GM23338 (cell line): ENCODE measurements around the gene OR51I2. TPM values are rescaled to one million over a fixed set of nuclear protein-coding genes. Genes with fewer than 3 reads are reported as not detected.

Experiments used
- ATAC-seq: fragments of 200-7000 bp; cut with Tn5 transposase; 3 replicates; pipeline ENCODE4 v1.9.1; 2020
- DNase-seq: peaks from one replicate; pipeline ENCODE4 v3.0.0-alpha.2; 2015; ENCODE audit warnings: low spot score
- H2AFZ ChIP-seq: fragments of 200-600 bp; sonication (generic); 2 replicates; pipeline ENCODE4 v1.8.0; 2016; ENCODE audit warnings: antibody characterized with exemption, mild to moderate bottlenecking, moderate library complexity
- H3F3A ChIP-seq: fragments of 200-600 bp; sonication (generic); replicated peaks from 2 replicates; pipeline ENCODE4 v1.8.0; 2017; ENCODE audit warnings: antibody characterized with exemption, mixed run types, low read depth
- H3K27ac ChIP-seq: fragments of 200-600 bp; sonication (generic); 2 replicates; pipeline ENCODE4 v1.6.1; 2016; ENCODE audit warnings: low read depth
- H3K27me3 ChIP-seq: fragments of 200-600 bp; sonication (generic); 2 replicates; pipeline ENCODE4 v1.8.0; 2016; ENCODE audit warnings: mild to moderate bottlenecking, mixed run types, moderate library complexity; ENCODE audit not compliant: insufficient read depth
- H3K36me3 ChIP-seq: fragments of 200-600 bp; sonication (generic); 2 replicates; pipeline ENCODE4 v1.8.0; 2016; ENCODE audit warnings: mild to moderate bottlenecking; ENCODE audit not compliant: insufficient read depth
- H3K4me1 ChIP-seq: fragments of 200-600 bp; sonication (generic); 2 replicates; pipeline ENCODE4 v1.8.0; 2016; ENCODE audit warnings: mild to moderate bottlenecking, moderate library complexity; ENCODE audit not compliant: insufficient read depth
- H3K4me2 ChIP-seq: fragments of 200-600 bp; sonication (generic); 2 replicates; pipeline ENCODE4 v1.7.1; 2017; ENCODE audit warnings: mixed run types
- H3K4me3 ChIP-seq: fragments of 200-600 bp; sonication (generic); 2 replicates; pipeline ENCODE4 v1.6.1; 2016; ENCODE audit warnings: mixed run types
- H3K79me2 ChIP-seq: fragments of 200-600 bp; sonication (generic); replicated peaks from 2 replicates; pipeline ENCODE4 v1.8.0; 2017; ENCODE audit warnings: mild to moderate bottlenecking; ENCODE audit not compliant: insufficient read depth
- H3K9me2 ChIP-seq: fragments of 200-600 bp; sonication (generic); 2 replicates; pipeline ENCODE4 v1.8.0; 2017; ENCODE audit not compliant: insufficient read depth
- H4K20me1 ChIP-seq: fragments of 200-600 bp; sonication (generic); replicated peaks from 2 replicates; pipeline ENCODE4 v1.8.0; 2017; ENCODE audit warnings: mild to moderate bottlenecking; ENCODE audit not compliant: insufficient read depth
- H3K27ac Mint-ChIP-seq: 2 replicates; pipeline ENCODE4 v1.8.0; 2020; ENCODE audit warnings: inconsistent platforms, mild to moderate bottlenecking, moderate library complexity, mixed read lengths
- H3K27me3 Mint-ChIP-seq: 3 replicates; pipeline ENCODE4 v1.8.0; 2022; ENCODE audit warnings: low read depth, mild to moderate bottlenecking, moderate library complexity, mixed read lengths, inconsistent platforms; ENCODE audit not compliant: insufficient read depth, poor library complexity
- H3K36me3 Mint-ChIP-seq: 3 replicates; pipeline ENCODE4 v1.8.0; 2021; ENCODE audit warnings: low read depth, mild to moderate bottlenecking, inconsistent platforms, moderate library complexity, mixed read lengths
- H3K4me1 Mint-ChIP-seq: 3 replicates; pipeline ENCODE4 v1.8.0; 2020; ENCODE audit warnings: mild to moderate bottlenecking, inconsistent platforms, mixed read lengths
- H3K4me3 Mint-ChIP-seq: 3 replicates; pipeline ENCODE4 v1.8.0; 2021; ENCODE audit warnings: moderate library complexity, mild to moderate bottlenecking, inconsistent platforms, mixed read lengths
- H3K9me3 Mint-ChIP-seq: 3 replicates; pipeline ENCODE4 v1.8.0; 2020; ENCODE audit warnings: moderate library complexity, mild to moderate bottlenecking, inconsistent platforms, mixed read lengths
- CREB1 ChIP-seq: fragments of 250-450 bp; sonication (Bioruptor Pico); IDR thresholded peaks from 2 replicates; pipeline ENCODE4 v1.5.0; 2020; ENCODE audit warnings: low read depth, mild to moderate bottlenecking, moderate library complexity
- EZH2 ChIP-seq: fragments of 200-600 bp; sonication (generic); IDR thresholded peaks from one replicate; pipeline ENCODE4 v1.8.0; 2017; ENCODE audit warnings: antibody characterized with exemption, mild to moderate bottlenecking, low read depth; ENCODE audit not compliant: unreplicated experiment
- JUNB ChIP-seq: IDR thresholded peaks from one replicate; pipeline ENCODE4 v1.6.1; 2016; ENCODE audit warnings: antibody characterized with exemption; ENCODE audit not compliant: unreplicated experiment
- STAT1 ChIP-seq: IDR thresholded peaks from one replicate; pipeline ENCODE4 v1.6.1; 2016; ENCODE audit warnings: antibody characterized with exemption; ENCODE audit not compliant: unreplicated experiment
- ZNF114 ChIP-seq: fragments of 250-450 bp; sonication (Bioruptor Pico); IDR thresholded peaks from 2 replicates; pipeline ENCODE4 v1.5.0; 2020; ENCODE audit warnings: mild to moderate bottlenecking, moderate library complexity
- ZNF331 ChIP-seq: fragments of 250-450 bp; sonication (Bioruptor Pico); IDR thresholded peaks from 2 replicates; pipeline ENCODE4 v1.5.0; 2020; ENCODE audit warnings: low read depth, mild to moderate bottlenecking, moderate library complexity
- polyA plus RNA-seq: library from polyadenylated mRNA; unstranded; fragments of >200 nt; fragmentation: Nextera tagmentation; extraction: Ambion mirVana; gene quantifications from 2 replicates; pipeline ENCODE4 v1.2.1, GENCODE V29; 2016
- total RNA-seq: library from RNA; depleted of rRNA; stranded (reverse); fragments of >200 nt; shearing (Covaris generic); gene quantifications from 2 replicates; pipeline ENCODE4 v1.2.3, GENCODE V29; 2014
- TF ChIP-seq, protein P1 (sequence below), 2 experiments: fragments of 200-600 bp in 1 of 2; sonication (generic) in 1 of 2; conservative IDR thresholded peaks; 2 replicates each; pipeline versions ENCODE4 v1.5.1 to v1.6.1; 2016 to 2017; ENCODE audit warnings: antibody characterized with exemption in 2 of 2, low read depth in 2 of 2, mild to moderate bottlenecking in 2 of 2, moderate library complexity in 1 of 2
- TF ChIP-seq, protein P2 (sequence below): IDR thresholded peaks from one replicate; pipeline ENCODE4 v1.6.1; 2018; ENCODE audit warnings: antibody characterized with exemption; ENCODE audit not compliant: unreplicated experiment
- TF ChIP-seq, protein P3 (sequence below): fragments of 250-450 bp; sonication (Bioruptor Pico); IDR thresholded peaks from 2 replicates; pipeline ENCODE4 v1.5.0; 2020; ENCODE audit warnings: mild to moderate bottlenecking, moderate library complexity

OR51I2 gene
- total and polyA plus RNA-seq, 2 experiments from 2014 or later: not detected

DNA sequence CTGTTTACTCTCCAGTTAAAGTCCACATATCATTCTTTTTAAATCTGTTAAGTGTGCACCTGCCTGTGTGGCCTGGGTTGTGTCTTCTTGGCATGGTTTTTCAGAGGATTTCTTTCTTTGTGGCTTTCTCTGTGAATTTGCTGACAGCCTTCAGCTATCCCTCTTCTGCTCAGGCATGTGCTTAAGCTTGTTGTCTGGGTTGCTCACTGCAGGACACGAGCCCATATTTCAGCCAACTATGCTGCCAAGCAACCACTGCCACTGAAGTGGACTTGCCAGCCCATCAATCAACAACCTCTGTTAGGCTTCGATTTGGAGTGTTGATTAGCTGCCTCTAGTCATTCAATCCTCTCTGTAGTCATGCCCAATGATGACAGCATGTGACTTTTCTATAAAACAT, 18.4 kb downstream of the OR51I2 start (continued):
- TF ChIP-seq EZH2 (no peak), ZNF114 (CRISPR knock-in tag) (no peak), JUNB (no peak)
- TF ChIP-seq, protein P1, sequence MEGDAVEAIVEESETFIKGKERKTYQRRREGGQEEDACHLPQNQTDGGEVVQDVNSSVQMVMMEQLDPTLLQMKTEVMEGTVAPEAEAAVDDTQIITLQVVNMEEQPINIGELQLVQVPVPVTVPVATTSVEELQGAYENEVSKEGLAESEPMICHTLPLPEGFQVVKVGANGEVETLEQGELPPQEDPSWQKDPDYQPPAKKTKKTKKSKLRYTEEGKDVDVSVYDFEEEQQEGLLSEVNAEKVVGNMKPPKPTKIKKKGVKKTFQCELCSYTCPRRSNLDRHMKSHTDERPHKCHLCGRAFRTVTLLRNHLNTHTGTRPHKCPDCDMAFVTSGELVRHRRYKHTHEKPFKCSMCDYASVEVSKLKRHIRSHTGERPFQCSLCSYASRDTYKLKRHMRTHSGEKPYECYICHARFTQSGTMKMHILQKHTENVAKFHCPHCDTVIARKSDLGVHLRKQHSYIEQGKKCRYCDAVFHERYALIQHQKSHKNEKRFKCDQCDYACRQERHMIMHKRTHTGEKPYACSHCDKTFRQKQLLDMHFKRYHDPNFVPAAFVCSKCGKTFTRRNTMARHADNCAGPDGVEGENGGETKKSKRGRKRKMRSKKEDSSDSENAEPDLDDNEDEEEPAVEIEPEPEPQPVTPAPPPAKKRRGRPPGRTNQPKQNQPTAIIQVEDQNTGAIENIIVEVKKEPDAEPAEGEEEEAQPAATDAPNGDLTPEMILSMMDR (conservative IDR thresholded peaks at IDR 0.05; ENCODE audit: low read depth in 2 of 2): no peak
- TF ChIP-seq, protein P2, sequence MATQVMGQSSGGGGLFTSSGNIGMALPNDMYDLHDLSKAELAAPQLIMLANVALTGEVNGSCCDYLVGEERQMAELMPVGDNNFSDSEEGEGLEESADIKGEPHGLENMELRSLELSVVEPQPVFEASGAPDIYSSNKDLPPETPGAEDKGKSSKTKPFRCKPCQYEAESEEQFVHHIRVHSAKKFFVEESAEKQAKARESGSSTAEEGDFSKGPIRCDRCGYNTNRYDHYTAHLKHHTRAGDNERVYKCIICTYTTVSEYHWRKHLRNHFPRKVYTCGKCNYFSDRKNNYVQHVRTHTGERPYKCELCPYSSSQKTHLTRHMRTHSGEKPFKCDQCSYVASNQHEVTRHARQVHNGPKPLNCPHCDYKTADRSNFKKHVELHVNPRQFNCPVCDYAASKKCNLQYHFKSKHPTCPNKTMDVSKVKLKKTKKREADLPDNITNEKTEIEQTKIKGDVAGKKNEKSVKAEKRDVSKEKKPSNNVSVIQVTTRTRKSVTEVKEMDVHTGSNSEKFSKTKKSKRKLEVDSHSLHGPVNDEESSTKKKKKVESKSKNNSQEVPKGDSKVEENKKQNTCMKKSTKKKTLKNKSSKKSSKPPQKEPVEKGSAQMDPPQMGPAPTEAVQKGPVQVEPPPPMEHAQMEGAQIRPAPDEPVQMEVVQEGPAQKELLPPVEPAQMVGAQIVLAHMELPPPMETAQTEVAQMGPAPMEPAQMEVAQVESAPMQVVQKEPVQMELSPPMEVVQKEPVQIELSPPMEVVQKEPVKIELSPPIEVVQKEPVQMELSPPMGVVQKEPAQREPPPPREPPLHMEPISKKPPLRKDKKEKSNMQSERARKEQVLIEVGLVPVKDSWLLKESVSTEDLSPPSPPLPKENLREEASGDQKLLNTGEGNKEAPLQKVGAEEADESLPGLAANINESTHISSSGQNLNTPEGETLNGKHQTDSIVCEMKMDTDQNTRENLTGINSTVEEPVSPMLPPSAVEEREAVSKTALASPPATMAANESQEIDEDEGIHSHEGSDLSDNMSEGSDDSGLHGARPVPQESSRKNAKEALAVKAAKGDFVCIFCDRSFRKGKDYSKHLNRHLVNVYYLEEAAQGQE: no peak

DNA sequence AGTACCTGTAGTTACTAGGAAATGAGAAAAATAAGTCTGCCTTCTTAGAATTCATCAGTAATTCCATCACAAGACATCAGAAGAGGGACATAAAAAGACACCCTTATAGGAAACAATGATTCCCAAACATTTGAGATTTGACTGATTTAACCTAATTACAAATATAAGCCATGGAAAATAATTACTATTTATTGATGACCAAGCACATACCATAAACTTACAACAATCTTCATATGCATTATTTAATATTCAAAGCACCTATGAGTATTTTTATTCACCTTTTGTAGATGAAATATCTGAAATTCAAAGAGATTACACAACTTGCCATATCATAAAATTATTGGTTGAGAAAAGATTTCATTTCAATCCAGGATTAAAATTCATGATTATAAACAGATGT, 24.8 kb downstream of the OR51I2 start:
- Histone ChIP-seq H3K4me2 (no peak overlapping the region), H3K27ac (no peak overlapping the region), H3F3A (no peaks in the 10 kb centered on the region), H3K36me3 (no peaks in the 10 kb centered on the region), H3K79me2 (no peaks in the 10 kb centered on the region), H3K4me3 (no peak overlapping the region), H2AFZ (no peak overlapping the region), H4K20me1 (no peaks in the 10 kb centered on the region), H3K4me1 (no peaks in the 10 kb centered on the region), H3K9me2 (0 out of 2 replicates have a peak, but pooled peaks cover 3% of the 10 kb centered on the region), H3K27me3 (no peaks in the 10 kb centered on the region)
- Mint-ChIP-seq H3K36me3 (peaks cover 3% of the 10 kb centered on the region; the same call in 1 of the 3 replicates), H3K4me3 (no peak overlapping the region), H3K27ac (no peak overlapping the region), H3K27me3 (no peaks in the 10 kb centered on the region), H3K9me3 (peaks cover 9% of the 10 kb centered on the region), H3K4me1 (no peaks in the 10 kb centered on the region)
- DNase-seq: no peak
- ATAC-seq: no peak
- TF ChIP-seq EZH2: no peak
- TF ChIP-seq STAT1: no peak
- no peak for TF ChIP-seq CREB1 (CRISPR knock-in tag)
- no peak for TF ChIP-seq JUNB
- no peak for TF ChIP-seq ZNF114 (CRISPR knock-in tag)
- TF ChIP-seq, protein P3, sequence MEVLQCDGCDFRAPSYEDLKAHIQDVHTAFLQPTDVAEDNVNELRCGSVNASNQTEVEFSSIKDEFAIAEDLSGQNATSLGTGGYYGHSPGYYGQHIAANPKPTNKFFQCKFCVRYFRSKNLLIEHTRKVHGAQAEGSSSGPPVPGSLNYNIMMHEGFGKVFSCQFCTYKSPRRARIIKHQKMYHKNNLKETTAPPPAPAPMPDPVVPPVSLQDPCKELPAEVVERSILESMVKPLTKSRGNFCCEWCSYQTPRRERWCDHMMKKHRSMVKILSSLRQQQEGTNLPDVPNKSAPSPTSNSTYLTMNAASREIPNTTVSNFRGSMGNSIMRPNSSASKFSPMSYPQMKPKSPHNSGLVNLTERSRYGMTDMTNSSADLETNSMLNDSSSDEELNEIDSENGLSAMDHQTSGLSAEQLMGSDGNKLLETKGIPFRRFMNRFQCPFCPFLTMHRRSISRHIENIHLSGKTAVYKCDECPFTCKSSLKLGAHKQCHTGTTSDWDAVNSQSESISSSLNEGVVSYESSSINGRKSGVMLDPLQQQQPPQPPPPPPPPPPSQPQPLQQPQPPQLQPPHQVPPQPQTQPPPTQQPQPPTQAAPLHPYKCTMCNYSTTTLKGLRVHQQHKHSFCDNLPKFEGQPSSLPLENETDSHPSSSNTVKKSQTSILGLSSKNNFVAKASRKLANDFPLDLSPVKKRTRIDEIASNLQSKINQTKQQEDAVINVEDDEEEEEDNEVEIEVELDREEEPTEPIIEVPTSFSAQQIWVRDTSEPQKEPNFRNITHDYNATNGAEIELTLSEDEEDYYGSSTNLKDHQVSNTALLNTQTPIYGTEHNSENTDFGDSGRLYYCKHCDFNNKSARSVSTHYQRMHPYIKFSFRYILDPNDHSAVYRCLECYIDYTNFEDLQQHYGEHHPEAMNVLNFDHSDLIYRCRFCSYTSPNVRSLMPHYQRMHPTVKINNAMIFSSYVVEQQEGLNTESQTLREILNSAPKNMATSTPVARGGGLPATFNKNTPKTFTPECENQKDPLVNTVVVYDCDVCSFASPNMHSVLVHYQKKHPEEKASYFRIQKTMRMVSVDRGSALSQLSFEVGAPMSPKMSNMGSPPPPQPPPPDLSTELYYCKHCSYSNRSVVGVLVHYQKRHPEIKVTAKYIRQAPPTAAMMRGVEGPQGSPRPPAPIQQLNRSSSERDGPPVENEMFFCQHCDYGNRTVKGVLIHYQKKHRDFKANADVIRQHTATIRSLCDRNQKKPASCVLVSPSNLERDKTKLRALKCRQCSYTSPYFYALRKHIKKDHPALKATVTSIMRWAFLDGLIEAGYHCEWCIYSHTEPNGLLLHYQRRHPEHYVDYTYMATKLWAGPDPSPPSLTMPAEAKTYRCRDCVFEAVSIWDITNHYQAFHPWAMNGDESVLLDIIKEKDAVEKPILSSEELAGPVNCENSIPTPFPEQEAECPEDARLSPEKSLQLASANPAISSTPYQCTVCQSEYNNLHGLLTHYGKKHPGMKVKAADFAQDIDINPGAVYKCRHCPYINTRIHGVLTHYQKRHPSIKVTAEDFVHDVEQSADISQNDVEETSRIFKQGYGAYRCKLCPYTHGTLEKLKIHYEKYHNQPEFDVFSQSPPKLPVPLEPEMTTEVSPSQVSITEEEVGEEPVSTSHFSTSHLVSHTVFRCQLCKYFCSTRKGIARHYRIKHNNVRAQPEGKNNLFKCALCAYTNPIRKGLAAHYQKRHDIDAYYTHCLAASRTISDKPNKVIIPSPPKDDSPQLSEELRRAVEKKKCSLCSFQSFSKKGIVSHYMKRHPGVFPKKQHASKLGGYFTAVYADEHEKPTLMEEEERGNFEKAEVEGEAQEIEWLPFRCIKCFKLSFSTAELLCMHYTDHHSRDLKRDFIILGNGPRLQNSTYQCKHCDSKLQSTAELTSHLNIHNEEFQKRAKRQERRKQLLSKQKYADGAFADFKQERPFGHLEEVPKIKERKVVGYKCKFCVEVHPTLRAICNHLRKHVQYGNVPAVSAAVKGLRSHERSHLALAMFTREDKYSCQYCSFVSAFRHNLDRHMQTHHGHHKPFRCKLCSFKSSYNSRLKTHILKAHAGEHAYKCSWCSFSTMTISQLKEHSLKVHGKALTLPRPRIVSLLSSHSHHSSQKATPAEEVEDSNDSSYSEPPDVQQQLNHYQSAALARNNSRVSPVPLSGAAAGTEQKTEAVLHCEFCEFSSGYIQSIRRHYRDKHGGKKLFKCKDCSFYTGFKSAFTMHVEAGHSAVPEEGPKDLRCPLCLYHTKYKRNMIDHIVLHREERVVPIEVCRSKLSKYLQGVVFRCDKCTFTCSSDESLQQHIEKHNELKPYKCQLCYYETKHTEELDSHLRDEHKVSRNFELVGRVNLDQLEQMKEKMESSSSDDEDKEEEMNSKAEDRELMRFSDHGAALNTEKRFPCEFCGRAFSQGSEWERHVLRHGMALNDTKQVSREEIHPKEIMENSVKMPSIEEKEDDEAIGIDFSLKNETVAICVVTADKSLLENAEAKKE: no peak
- no peak for TF ChIP-seq ZNF331 (CRISPR knock-in tag)
- TF ChIP-seq, protein P2: no peak
